Ovary (tissue), 3 donors: ENCODE results near the gene ENDOG.

Experiments used
- CTCF ChIP-seq, 3 donors: fragments of 450-650 bp in 2 of 3; fragments of 200-600 bp in 1 of 3; IDR thresholded peaks; one replicate each; pipeline versions ENCODE4 v1.5.1 to v1.8.0; 2016 to 2022; ENCODE audit warnings: antibody characterized with exemption in 3 of 3, mild to moderate bottlenecking in 1 of 3
- POLR2A ChIP-seq: fragments of 450-650 bp; IDR thresholded peaks from one replicate; pipeline ENCODE4 v1.6.1; 2017; ENCODE audit warnings: antibody characterized with exemption, mild to moderate bottlenecking, moderate library complexity
- donor health status: DM: no; HTN: no; CAD: no.

- TF ChIP-seq CTCF (IDR thresholded peaks at IDR 0.05) = peak; percentile 78 to 93 (median 92)
- TF ChIP-seq POLR2A = no peak
These were observed 45.3 kb downstream of the ENDOG start for GRCh38 chr9:128863647-128864046.
